CMK (cell line): ENCODE measurements around the gene DYNC2I2.
"Not testable (repeated sequence)": the region's sequence is repeated elsewhere in the genome, so short reads cannot be mapped to it uniquely, and the experiment has no call there.

Experiments used
- DNase-seq: peaks from one replicate; pipeline ENCODE4 v3.0.0-alpha.2; 2010; ENCODE audit warnings: low read depth

The DYNC2I2 gene

GRCh38 chr9:128656416-128657343 is at the start of gene DYNC2I2:
Gene DYNC2I2, minus strand, starts transcription at chr9:128656847. Its CDS starts 121 bp downstream, at chr9:128656726.
- DNase-seq = peak; percentile 84

DNA sequence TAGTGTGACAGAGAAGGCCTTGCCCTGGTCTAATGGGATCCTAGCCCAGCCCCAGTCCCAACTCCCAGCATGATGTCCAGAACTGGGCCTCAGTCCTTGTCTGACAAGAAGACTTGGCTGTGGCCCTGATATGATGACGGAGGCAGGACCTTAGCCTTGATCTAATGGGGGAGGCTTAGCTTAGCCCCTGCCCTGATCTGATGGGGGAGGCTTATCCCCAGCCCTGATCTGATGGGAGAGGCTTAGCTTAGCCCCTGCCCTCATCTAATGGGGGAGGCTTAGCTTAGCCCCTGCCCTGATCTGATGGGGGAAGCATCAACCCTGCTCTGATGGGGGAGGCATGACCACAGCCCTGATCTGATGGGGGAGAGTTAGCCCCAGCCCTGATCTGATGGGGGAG is 49.4 kb upstream of the DYNC2I2 start:
- DNase-seq = no peak

DNA sequence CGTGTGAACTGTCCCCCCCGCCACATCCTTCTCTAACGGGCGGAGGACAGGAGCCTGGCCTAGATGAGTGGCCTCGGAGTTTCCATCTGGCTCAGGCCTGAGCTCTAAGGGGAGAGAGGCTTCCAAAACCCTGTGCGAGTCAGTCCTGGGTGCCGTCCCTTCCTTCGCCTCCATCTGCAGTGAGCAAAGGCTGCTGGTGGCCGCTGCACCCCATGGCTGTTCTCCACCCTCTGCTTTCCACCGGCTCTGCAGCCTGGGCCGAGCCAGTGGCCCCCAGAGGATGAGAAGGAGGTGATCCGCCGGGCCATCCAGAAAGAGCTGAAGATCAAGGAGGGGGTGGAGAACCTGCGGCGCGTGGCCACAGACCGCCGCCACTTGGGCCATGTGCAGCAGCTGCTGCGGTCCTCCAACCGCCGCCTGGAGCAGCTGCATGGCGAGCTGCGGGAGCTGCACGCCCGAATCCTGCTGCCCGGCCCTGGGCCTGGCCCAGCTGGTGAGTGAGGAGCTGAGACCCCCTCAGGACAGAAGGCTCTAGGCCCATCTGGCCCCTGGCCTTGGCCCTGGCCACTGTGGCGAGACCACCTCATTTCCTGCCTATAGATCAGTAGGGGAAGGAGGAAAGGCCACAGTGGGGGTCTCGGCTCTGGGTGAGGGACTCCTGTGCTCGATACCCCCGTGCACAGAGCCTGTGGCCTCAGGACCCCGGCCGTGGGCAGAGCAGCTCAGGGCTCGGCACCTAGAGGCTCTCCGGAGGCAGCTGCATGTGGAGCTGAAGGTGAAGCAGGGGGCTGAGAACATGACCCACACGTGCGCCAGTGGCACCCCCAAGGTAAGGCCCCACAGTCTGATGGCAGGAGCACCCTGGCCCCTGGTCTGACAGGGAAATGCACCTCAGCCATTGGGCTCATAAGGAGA is 48.7 kb upstream of the DYNC2I2 start:
- DNase-seq = no peak

GRCh38 chr9:128704356-128704670 is 47.7 kb upstream of the DYNC2I2 start:
- DNase-seq = no peak

DNA sequence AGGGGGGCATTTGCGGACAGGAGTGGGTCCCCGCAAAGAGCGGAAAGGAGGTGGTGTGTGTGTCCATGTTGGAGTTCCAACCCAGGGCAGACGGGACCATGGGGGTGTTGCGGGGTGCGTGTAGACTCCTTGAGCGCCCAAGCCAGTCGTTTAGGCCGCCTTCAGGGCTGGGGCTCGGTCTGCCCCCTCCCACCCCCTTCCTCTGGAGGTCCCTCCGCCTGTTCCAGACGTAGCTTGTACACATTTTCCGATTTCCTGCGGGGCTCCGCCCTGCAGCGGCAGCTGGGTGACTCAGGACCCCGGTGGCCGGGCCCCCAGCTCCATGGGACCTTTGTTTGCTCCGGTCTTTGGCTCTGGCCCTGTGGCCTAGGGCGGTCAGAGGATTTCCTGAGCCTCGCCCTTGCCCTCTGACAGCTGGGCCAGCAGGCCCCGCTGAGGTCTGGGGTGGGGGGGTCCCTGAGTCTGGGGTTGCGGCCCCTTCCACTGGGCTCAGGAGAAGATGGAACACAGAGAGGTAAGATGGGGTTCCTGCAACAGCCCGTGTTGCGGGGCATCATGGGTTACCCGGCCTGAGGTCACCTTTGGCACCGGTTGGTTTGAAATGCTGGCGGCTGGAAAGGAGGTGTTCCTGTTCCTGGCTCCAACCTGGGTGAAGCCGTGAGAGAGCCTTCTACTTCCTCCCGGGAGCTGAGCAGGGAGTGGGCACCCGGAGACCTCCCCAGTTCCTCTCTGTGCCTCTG is 47.1 kb upstream of the DYNC2I2 start:
- no peak for DNase-seq

DNA sequence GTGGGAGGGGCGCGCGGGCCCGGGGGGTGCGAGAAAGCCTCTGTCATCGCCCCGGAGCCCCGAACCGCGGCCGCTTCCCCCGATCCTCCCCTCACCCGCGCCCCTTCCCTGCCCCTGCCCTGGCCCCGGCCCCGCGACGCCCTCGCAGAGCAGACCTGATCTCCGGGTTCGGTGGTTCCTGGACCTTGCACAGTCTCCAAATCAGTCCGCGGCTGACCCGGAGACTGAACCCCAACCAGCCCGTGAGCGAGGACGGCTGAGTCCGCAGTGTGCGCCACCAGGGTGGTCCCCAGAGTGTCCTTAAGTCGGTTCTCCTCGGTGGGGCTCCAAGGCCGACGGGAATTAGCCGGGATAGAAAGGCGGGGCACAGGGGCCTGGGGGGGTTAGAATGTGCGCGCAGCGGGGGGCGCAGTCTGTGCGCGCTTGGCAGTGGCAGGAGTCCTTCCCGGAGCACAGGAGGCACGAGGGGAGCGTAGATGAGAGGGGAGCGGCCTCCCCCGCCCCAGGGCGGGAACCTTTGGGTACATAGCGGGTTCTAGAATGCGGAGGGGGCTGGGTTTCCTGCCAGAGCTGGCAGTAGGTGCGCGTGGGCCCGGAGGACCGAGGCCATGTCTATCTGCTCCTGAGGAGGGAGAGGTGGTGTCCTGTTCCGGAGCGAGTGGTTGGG is 46.4 kb upstream of the DYNC2I2 start:
- peak; percentile 62 for DNase-seq

DNA sequence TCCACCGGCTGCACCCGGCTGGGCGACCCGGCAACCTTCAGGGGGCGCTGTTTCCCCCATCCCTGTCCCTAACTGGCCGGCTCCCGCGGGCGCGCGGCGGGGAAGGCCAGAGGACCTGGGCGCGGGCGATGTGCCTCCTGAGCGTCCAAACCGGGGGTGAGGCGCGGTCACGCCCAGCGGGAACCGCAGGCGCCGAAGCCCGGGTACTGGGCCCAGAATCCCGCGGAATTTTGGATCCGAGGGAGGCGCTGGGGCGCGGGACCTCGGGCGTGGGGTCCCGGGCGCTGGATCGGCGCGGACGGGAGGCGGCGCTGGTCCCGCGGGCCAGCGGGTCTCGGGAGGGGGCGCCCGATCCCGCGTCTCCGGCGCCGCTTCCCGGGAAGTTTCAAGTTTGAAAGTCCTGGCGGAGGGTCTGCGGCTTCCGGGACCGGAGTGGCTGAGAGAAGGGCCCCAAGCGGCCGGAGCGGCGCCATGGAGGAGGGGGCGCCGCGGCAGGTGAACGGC is 45.9 kb upstream of the DYNC2I2 start, which contains the start of gene PKN3:
PKN3 (plus strand) TSS at position 59 of the 504 bp plus-strand sequence; CDS start at position 472, 413 bp downstream.
- DNase-seq = peak; percentile 77

GRCh38 chr9:128701227-128701854 is 44.7 kb upstream of the DYNC2I2 start:
- DNase-seq = no peak

GRCh38 chr9:128699096-128699795 is 42.6 kb upstream of the DYNC2I2 start:
- DNase-seq = not testable (repeated sequence)

DNA sequence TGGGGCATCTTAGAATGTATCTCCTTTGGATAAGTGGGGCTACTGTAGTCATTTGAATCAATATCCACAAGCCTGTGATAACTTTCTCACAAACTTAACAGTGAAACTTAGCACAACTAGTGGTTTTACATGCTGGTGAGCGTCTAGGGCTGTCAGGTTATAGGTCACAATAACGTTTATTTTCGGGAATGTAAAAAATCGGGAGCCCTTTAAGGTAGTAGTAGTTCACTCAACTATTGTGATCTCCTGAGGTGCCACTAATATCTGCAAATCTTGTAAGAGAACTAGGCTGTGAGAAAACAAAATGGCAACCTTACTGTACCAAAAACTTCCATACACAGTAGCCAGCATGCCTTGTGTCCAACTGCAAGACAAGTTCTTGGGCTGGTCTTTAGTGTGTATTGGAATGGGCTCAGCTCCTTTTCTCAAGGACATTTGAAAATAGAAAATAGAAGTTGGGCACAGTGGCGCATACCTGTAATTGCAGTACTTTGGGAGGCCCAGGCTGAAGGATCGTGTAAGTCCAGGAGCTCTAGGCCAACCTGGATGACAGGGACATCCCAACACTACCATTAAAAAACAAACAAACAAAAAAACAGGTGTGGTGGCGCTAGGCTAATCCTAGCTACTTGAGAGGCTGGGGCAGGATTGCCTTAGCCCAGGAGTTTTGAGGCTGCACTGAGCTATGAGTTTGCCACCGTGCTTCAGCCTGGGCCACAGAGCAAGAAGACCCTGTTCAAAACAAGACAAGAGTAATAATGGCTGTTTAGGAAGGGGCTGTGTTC is 40.5 kb upstream of the DYNC2I2 start:
- no peak for DNase-seq

GRCh38 chr9:128694344-128694743 is 37.7 kb upstream of the DYNC2I2 start:
- DNase-seq = no peak

GRCh38 chr9:128693738-128694137 is 37.1 kb upstream of the DYNC2I2 start:
- DNase-seq = not testable (repeated sequence)

DNA sequence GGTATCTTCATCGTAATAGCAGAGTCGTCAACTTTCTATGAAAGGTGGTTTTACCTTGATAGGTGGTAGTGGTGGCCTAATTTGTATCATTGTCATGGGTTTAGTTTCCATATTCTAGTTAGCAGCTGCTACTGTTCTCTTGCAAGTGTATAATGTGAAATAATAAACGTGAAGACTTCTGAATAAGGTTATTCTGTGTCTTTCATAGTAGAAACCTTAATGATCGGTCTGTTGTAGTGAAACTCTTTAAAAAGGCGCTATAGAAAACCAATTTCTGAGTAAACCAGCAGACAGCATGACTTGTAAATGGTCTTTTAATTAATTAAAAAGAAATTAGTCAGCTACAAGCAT is 34.0 kb upstream of the DYNC2I2 start:
- DNase-seq = no peak

GRCh38 chr9:128689820-128690683 is 33.4 kb upstream of the DYNC2I2 start:
- DNase-seq = no peak

DNA sequence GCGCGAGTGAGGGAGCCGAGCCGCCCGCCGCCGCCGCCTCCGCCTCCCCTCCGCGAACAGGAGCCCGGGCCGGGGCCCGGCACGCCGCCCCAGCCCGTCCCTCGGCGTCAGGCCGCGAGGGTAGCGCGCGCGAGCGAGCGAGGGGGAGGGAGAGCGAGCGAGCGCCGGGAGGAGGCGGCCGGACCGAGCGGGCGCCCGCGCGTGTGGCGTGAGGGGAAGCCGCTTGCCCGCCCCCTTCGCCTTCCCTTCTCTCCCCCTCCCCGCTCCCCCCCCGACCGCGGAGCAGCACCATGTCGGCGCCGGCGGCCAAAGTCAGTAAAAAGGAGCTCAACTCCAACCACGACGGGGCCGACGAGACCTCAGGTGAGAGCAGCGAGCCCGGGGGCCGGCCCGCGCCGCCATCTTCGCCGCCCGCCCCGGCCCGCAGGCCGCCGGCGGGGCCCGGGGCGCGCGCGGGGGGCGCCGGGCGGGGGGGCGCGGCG is 32.7 kb upstream of the DYNC2I2 start:
- peak; percentile 67 for DNase-seq

DNA sequence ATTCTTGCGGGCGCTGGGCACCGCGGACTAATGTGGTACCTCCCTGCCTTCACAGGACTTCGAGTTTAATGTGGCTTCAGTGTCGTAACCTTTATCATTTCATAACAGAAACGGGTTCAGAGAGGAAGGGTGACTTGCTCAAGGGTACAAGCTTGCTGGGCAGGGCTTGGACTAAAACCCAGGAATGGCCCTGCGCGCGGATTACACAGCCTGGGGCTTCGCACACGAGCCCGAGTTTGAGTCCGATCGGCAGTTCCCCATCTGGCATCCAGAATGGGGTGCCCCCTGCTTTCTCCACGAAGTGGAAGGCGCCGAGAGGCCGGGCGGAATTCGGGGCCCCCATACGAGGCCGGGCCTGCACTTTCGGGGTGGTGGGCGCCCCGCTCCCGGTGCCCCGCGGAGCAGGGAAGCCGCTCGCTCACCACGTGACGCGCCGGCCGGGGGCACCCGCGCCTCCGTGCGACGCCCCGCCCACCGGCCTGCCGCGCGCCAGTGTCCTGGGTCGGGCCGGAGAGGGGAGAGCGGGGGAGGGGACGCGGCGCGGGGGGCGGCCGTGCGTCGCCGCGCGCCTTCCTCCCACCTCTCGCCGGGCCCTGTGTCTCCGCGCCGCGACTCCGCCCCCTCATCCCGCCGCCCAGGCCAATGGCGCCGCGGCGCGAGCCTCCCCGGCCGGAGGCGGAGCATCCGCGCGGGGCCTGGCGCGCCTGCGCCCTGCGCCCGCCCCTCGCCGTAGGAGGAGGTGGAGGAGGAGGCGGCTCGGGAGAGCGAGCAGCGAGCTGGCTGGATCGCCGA is 32.0 kb upstream of the DYNC2I2 start, which contains the start of gene SET:
SET (plus strand) TSS at position 722 of the 792 bp plus-strand sequence. CDS start 361 bp downstream, outside the sequence.
- peak; percentile 83 for DNase-seq

DNA sequence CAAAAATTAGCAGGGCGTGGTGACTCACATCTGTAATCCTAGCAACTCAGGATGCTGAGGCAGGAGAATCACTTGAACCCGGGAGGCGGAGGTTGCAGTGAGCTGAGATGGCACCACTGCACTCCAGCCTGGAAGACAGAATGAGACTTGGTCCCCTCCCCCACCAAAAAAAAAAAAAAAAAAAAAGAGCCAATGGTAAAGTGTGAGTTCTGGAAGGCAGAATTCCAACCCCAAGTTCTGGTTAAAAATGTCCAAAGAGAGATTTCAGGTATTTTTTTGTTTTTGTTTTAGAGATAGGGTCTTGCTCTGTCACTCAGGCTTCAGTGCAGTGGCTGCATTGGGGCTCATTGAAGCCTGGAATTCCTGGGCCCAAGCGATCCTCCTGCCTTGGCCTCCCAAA is 30.8 kb upstream of the DYNC2I2 start:
- no peak for DNase-seq
